ENCODE data around the gene TMEM125.

TMEM125 gene

DNA sequence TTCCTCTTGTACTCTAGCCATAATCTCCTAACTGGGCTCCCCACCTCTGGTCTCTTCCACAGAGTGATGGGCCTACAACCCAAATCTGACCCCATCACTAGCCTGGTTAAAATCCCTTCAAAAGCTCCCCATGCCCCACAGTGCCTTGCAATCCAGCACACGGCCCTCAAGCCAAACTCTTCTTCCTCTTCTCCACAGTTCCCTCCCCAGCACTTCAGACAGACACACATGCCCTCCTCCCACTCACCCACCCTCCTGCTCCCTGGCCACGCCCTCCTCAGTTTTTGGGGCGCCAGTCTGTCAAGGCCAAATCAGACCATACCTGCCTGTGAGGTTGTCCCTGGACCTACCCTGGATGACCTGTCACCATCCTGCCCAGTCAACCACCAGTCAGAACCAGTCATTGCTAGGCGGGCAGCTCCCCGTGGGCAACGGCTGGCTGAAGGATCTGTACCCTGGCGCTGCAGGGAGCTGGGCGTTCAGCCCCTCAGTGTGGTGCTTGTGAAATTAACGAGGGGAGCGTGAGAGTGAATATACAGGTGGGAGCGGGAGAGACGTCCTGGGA lies 14.8 kb downstream of the TMEM125 start:
- TF ChIP-seq, protein P1, sequence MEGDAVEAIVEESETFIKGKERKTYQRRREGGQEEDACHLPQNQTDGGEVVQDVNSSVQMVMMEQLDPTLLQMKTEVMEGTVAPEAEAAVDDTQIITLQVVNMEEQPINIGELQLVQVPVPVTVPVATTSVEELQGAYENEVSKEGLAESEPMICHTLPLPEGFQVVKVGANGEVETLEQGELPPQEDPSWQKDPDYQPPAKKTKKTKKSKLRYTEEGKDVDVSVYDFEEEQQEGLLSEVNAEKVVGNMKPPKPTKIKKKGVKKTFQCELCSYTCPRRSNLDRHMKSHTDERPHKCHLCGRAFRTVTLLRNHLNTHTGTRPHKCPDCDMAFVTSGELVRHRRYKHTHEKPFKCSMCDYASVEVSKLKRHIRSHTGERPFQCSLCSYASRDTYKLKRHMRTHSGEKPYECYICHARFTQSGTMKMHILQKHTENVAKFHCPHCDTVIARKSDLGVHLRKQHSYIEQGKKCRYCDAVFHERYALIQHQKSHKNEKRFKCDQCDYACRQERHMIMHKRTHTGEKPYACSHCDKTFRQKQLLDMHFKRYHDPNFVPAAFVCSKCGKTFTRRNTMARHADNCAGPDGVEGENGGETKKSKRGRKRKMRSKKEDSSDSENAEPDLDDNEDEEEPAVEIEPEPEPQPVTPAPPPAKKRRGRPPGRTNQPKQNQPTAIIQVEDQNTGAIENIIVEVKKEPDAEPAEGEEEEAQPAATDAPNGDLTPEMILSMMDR (IDR thresholded peaks at IDR 0.05; ENCODE audit: low read depth, low read length): no peak
- DNase-seq (ENCODE audit: low read depth in 2 of 2): no peak
- no peak overlapping the region for H3K4me3 ChIP-seq (replicated peaks in 1 of 2; ENCODE audit: low read depth in 2 of 2, low read length in 2 of 2)

DNA sequence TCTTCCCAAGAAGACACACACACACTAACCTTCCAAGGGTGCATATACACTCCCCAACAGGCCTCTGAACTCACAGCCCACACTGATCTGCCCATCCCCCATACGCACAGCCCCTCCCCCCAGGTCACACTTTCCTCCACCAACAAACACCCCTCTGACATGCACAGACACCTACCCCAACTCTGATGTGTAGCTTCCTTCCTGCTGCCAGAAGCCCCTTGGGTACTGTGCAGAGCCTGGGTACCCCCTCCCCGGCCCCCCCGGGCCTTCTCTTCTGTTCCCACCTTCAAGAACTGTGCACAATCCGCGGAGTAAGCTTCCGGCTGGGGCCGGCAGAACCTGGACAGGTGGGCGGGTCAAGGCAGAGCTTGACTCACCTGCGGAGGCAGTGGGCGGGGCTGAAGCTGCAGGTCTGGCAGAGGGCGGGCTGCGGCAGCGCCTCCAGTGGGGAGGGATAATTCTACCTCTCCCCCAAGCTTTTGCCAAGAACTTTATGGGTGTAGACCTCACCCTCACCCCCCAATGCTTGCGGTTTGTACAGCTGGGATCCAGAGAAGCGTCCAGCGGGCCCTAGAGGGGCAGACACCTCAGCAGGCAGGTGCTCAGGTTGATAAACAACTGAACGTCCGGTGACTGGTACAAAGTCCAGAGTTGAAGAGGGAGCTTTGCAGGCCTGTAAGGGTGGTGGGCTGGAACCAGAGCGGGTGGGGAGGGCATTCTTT lies 15.6 kb downstream of the TMEM125 start, which contains the start of gene C1orf210:
TSS of gene C1orf210 (minus strand) at position 313 of the 722 bp plus-strand sequence. CDS start 2,311 bp downstream, outside the sequence.
- H3K4me3 ChIP-seq (replicated peaks in 1 of 2; ENCODE audit: low read depth in 2 of 2, low read length in 2 of 2): no peak within 1 kb of the TSS
- TF ChIP-seq, protein P1 (IDR thresholded peaks at IDR 0.05; ENCODE audit: low read depth, low read length): no peak
- no peak for DNase-seq (ENCODE audit: low read depth in 2 of 2)

DNA sequence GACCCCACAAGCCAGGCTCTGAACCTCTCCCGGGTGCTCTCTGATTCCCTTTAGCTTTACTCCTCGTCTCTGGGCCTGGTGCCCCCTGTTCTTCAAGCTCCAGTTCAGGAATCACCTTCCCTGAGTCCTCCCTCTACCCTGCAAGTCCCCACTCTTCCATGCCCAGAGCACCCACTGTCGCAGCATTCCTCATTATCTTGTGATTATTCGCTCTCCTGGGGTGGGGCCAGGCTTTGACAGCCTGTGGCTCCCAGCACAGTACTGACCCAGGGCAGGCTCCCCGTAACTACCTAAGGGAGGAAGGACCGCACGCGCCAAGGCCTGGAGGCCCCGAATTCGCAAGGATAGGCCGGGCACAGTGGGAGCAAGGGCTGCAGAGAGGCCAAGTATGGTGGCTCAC lies 16.3 kb downstream of the TMEM125 start:
- DNase-seq (ENCODE audit: low read depth in 2 of 2): no peak
- TF ChIP-seq, protein P1 (IDR thresholded peaks at IDR 0.05; ENCODE audit: low read depth, low read length): no peak
- no peak overlapping the region for H3K4me3 ChIP-seq (replicated peaks in 1 of 2; ENCODE audit: low read depth in 2 of 2, low read length in 2 of 2)

DNA sequence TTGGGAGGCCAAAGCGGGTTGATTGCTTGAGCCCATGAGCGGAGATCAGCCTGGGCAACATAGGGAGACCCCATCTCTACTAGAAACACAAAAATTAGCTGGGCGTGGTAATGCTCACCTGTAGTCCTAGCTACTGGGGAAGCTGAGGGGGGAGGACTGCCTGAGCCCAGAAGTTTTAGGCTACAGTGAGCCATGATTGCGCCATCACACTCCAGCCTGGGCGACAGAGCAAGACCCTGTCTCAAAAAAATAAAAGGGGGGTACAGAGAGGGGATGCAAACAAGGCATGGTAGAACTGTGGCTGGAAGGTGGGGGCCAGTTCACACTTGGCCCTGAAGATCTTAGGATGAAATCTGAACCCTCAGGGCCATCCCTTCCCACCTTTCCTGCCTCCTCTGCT lies 16.8 kb downstream of the TMEM125 start:
- DNase-seq (ENCODE audit: low read depth in 2 of 2): no peak
- TF ChIP-seq, protein P1 (IDR thresholded peaks at IDR 0.05; ENCODE audit: low read depth, low read length): no peak

DNA sequence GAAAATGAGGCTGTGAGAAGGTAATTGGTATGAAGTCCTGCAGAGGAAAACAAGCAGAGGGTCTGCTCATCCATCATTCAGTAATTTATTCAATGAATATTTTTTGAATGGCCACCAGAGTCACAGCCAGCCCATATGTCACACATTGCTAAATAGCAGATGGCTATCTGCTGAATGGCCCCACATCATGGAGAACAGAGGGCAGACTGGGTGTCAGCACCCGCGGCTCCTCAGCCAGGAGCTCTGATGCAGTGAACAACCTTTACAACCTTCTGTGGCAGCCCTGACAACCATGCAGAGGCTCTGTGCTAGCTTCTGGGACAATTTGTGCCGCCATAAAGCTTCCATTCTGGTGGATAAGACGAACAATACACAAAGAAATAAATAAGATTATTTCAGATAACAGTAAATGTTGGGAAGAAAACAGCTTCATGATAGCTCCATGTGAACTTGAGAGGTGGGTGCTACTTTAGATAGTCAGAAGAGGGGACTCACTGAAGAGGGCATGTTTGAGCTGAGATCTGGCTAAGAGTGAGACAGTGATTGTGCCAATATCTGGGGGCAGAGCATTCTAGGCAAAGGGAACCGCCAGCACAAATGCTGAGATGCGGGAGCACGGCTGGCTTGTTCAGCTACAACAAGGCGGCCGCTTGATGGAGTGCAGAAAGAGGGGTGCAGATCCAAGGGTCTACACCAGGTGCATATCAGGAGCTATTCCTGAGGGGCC lies 18.4 kb downstream of the TMEM125 start:
- TF ChIP-seq, protein P1 (IDR thresholded peaks at IDR 0.05; ENCODE audit: low read depth, low read length): no peak
- H3K4me3 ChIP-seq (replicated peaks in 1 of 2; ENCODE audit: low read depth in 2 of 2, low read length in 2 of 2): no peak overlapping the region
- DNase-seq (ENCODE audit: low read depth in 2 of 2): no peak

More for the DNA sequence above, 16.8 kb downstream of the TMEM125 start:
- no peak overlapping the region for H3K4me3 ChIP-seq (replicated peaks in 1 of 2; ENCODE audit: low read depth in 2 of 2, low read length in 2 of 2)

DNA sequence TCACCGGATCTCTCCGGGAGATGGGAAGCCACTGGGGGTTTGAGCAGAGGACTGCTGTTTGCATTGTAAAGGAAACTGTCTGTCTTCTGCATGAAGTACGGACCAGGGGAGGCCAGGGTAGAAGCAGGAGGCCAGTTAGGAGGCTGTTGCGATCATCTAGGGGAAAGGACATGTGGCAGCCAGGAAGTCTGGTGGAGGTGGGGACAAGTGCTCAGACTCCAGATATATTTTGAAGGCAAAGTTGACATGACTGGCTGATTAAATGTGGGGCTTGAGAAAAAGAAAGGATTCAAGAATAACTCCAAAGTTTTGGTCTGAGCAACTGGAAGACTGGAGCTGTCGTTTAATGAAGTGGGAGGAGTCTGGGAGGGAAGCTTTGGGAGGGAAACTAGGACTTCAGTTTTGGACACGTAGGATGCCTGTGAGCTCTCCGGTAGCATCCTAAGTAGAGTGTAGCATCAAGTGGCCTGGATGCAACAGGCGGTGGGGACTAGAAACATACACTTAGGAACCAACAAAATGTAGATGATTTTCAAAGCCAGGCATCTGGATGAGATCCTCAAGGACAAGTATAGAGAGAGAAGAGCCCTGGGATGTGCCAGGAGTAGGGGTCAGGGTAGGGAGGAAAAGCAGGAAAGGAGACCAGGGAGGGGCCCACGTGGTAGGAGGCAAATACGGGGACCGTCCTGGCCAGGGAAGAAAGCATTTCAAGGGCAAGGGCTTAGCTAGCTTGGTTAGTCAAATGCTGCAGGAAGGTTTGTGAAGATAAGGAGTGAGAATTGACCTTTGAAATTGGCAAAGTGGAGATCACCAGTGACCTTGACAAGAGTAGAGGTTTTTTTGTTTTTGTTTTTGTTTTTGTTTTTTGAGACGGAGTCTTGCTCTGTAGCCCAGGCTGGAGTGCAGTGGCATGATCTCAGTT lies 19.3 kb downstream of the TMEM125 start:
- no peak for DNase-seq (ENCODE audit: low read depth in 2 of 2)
- TF ChIP-seq, protein P1 (IDR thresholded peaks at IDR 0.05; ENCODE audit: low read depth, low read length): no peak
- H3K4me3 ChIP-seq (replicated peaks in 1 of 2; ENCODE audit: low read depth in 2 of 2, low read length in 2 of 2): no peak overlapping the region

Data from cardiac fibroblast (primary cell).